T follicular helper cell (primary cell): ENCODE data around the gene RND2.

Source experiments
- DNase-seq: peaks from one replicate; pipeline ENCODE4 v3.0.0-alpha.2; 2020; ENCODE audit warnings: low read depth

RND2 gene

DNA sequence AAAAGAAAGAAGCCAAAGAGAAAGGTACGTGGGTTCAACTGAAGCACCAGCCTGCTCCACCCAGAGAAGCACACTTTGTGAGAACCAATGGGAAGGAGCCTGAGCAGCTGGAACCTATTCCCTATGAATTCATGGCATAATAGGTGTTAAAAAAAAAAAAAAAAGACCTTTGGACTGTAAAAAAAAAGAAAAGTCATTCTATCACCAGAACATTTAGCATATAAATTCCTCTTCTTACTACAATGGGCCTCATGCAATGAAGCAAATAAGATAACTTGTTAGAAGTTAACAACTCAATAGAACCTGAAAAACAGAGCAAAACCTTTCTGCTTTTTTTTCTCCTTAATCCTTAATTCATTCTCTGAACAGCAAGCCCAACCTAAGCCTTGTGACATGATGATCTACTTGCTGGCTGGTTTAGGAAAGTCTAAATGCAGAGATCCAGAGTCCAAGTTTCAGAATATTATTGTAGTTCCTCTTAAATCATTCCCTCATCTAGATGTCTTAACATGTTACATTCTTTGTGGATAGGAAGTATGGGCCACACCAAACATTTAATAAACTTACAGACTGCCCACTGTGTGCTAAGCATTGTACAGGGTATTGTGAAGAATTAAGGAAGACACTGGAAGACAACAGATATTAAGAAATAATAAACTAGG lies 54.7 kb downstream of the RND2 start:
- DNase-seq = no peak
